COR-L47 (cell line): ENCODE data around the gene HOXD9.

Experiments
- DNase-seq: peaks from one replicate; lab custom pipeline; 2025; lab: John Stamatoyannopoulos, UW

Gene HOXD9

DNA sequence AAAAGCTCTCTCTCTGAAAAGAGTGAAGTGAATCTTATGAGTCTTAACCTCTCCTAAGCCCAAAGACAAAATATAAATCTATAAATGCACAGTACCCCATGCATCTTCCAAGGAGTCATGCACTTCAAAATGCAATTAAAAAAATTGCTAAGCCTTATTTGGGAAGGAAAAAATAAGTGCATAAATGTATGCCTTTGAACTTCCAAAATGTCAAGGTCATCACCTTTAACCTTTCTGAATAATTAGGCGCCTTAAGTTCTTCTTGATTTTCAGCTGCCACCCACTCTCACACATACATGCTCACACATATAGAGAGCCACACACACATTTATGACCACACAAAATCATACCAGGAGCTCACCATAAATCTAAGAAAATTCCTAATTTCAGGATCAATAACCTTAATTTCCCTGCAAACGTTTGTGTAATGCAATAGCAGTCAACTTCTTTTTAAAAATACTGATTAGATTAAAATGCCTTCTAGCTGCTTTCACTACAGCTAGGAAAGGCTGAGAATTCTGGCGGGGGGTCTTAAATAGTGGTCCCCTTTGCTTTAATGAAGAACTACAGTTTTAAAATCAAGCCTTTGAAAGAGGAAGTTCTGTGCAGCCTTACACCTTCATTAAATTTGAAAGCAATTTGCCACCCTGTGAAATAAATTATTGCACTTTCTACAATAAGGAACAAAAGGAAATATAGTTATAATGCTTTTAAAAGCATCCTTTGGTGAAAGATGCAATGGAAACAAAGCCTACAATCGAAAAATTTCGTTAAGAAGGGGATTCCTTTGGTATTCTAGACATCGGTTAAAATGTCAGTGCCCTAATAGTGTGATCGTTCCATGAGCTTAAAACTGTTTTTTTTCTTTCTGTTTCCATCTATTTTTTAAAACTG is 11.9 kb upstream of the HOXD9 start:
- DNase-seq: no peak

GRCh38 chr2:176111309-176111663 is 11.2 kb upstream of the HOXD9 start:
- no peak for DNase-seq

DNA sequence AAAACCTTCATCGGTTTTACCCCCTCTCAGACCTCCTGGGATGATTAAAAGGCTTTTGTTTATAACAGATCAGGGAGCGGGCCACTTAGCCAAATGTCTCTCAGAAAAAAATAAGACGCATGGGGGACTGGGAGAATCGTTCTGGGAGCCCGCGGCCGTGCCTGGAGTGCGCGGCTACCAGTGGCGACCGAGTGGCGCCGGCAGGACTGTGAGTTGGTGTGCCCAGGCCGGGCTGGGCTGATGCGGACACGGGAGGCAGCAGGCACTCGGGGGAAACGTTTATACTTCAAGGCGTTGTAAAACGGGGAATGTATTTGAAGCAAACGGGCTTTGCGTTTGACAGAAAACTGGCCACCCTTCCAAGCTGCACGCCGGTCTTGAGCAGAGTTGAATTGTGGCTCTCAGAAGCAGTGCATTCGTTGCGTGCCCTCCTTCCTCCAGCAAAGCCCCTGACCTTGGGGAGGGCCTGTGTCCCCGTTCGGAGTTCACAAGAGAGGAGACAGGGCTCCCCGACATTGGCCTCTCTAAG is 10.6 kb upstream of the HOXD9 start:
- DNase-seq: no peak

DNA sequence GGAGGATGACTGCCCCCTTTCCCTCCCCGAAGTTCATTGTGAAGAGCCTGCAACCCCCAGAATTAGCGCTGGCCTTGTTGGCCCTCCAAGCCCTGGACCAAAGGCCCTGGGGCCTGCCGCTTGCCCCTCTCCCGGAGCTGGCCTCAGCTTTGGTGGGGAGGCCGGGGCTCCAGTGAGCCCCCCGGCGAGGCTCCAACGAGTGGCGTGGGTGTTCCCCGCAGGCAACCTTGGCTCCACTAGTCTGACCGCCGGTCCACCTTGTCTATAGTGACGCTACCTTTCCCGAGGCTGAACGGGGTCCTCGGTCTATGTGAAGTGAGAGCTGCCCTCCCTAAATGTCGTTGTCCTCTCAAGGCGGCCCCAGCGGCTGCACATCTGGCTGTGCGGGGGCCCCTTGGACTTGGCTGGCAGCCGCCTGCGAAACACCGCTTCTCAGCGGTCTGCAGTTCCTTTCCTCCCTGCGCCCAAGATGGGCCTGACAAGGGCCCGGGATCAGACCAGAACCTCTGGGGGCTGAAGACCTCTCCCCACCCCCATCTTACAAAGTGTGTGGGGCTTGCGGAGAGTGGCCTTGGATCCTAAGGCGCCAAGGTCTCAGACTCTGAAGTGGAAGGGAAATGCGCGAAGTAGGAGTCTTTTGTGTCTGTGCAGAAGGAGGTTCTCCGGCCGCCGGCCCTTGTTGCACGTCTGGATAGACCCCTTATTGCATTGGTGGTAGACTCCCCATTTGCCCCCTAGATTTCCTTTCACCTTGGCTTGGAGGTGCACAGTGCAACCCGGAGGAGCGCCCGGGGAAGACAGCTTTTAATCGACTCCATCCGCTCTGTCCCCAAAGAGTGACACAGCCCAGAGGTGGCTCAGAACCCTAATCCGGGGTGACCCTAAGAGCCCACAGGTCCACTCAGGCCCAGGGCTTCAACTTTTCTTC is 9.9 kb upstream of the HOXD9 start:
- no peak for DNase-seq

DNA sequence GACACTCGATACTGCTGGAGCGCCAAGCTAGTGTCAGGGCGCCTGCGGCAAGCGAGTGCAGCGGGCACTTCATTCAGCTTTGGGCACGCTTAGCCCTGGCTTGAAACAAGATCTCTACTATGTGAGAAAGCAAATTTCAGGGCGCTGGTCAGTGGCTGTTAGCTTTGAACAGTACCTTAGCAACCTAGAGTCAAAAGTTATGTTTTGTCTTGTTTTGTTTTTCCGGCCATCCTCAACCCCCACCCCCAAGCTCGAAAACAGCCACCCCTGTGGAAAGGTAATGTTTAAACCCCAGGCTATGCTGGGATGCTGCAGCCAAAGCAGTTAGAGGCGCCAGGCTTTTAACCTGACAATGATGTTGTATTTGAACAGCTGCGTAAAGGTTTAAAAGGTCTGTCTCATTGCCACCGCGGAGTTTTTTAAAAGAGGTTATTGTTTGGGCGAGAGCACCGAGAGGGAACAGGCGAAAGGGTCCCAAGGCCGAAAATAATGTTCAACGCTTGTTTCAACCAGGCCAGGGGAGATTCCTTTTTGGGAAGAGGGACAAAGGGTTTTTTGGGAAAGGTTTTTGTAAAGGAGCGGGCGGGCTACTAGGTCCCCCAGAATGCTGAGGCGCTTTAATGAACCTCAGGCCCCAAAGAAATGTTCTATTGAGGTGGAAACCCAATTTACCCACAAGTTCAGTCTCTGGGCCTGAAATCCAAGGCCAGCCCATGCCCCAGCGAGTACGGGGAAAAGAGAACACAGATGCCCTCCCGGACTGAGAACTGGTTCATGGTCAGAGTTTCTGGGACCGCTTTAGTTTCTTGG is 8.2 kb upstream of the HOXD9 start:
- peak; percentile 83 for DNase-seq

DNA sequence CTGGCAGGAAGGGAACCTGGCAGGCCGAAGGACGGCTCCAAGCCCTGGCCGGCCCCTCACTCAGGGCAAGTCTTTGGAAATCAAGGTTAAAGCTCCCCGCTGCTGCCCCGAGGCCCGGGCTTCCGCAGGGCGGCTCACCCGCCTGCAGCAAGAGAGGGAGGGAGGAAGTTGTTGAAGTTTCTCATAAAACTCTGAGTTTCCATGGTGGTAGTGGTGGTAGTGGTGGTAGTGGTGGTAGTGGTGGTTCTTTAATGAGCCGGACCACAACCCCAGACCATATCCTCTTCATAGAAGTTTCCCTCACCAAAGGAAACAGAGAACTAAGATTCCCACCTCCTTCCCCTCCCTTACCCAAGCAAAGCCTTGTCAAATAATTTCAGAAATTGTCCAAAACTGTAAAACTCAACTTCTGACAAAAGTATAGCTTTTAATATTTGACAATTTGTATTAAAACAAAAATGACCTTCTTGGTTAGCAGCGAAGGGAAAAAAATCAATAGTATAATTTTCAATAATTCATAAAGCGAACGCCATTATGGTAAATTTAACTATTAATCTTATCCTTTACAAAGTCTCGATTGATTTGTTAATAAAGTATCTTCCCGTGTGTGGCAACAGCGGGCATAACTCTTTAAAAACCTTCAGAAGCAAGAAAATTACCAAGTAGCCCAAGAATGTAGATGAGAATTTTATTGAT is 7.4 kb upstream of the HOXD9 start:
- DNase-seq: no peak

DNA sequence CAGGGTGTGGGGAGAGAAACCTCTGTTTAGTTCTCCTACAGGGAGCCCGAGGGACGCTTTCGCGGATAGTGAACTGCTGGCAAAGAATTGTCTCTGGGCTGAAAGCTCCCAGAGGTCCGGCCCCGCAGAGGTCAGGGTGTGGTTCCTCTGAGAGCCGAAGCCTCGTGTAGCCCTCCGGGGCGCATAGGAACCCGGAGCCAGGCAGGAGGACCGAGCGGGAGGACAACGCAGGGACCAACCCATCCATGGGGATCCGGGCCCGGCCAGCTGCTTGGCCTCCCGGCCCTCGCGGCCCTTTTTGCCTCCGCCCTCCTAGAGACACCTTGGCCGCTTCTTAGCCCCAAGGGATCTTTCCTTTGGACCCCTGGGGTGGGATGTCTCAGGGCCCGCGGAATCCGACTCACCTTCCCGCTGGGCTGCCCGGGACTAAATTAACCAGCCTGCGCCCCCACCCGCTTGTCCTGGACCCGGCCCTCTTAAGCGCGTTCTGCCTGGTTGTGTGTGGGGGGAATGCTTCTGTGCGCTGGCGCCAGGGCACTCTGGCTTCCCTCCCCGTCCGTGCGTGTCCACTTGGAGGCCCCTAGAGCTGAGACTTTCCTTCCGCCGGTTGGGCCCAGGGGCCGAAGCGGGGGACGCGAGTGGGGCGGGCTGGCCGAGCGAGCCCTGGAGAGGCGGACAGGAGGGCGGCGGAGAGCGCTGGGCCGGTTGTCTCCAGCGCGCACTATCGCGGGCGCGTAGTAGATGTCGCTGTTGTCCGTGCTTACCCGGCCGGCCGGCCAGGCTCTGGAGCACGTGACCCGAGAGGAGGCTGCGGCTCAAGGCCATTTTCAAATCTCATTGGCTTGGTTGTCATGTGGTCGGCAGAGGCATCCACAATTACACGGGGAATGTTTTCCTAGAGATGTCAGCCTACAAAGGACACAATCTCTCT is 6.4 kb upstream of the HOXD9 start, which contains the start of gene HOXD10:
Gene HOXD10 (plus strand): TSS at position 896 of the 931 bp plus-strand sequence. CDS start 56 bp downstream, outside the sequence.
- DNase-seq: no peak

- no peak for DNase-seq
Measured at GRCh38 chr2:176117162-176117822, 5.2 kb upstream of the HOXD9 start.

DNA sequence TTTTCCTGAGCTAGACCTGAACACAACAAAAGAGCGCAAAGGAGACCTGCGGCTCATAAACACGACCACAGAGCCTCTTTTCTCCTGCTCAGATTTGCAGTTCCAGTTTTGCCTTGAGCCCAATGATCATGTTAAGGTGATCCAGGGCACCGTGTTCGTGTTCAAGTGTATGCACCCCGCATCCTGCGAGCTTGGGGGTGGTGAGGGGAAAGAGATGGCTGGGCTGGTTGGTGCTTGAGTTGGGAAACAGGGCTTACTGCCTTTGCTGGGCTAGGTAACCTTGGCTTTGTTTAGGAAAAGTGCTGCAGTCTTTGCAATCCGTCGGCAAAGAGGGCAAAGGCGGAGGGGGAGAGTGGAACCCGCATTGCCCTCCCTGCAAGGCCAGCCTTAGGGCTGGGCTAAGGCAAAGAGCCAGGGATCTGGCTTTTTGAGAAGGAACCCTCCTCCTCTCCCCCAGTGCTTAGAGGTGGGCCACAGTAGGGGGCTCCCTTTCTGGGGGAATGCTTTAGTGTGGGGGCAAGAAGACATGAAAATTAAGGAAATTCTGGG is 4.6 kb upstream of the HOXD9 start:
- no peak for DNase-seq

DNA sequence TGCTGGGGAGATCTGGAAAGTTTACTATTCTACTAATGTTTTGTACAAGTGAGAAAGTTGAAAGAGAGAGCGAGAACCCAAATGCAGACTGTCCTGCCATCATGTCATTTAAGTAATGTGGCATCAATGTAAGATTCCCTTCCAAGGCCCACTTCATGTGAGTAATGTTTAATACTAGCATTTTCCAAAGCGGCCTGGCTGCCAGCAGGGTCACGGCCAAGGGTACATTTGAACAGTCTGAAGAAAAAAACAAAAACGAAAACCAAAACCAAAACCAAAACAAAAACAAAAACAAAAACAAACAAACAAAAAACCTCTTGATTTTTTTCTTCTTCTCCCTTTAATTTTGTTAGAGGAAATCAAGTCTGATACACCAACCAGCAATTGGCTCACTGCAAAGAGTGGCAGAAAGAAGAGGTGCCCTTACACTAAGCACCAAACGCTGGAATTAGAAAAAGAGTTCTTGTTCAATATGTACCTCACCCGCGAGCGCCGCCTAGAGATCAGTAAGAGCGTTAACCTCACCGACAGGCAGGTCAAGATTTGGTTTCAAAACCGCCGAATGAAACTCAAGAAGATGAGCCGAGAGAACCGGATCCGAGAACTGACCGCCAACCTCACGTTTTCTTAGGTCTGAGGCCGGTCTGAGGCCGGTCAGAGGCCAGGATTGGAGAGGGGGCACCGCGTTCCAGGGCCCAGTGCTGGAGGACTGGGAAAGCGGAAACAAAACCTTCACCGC is 3.7 kb upstream of the HOXD9 start:
- no peak for DNase-seq

GRCh38 chr2:176120364-176121189 is 1.9 kb upstream of the HOXD9 start:
- no peak for DNase-seq

DNA sequence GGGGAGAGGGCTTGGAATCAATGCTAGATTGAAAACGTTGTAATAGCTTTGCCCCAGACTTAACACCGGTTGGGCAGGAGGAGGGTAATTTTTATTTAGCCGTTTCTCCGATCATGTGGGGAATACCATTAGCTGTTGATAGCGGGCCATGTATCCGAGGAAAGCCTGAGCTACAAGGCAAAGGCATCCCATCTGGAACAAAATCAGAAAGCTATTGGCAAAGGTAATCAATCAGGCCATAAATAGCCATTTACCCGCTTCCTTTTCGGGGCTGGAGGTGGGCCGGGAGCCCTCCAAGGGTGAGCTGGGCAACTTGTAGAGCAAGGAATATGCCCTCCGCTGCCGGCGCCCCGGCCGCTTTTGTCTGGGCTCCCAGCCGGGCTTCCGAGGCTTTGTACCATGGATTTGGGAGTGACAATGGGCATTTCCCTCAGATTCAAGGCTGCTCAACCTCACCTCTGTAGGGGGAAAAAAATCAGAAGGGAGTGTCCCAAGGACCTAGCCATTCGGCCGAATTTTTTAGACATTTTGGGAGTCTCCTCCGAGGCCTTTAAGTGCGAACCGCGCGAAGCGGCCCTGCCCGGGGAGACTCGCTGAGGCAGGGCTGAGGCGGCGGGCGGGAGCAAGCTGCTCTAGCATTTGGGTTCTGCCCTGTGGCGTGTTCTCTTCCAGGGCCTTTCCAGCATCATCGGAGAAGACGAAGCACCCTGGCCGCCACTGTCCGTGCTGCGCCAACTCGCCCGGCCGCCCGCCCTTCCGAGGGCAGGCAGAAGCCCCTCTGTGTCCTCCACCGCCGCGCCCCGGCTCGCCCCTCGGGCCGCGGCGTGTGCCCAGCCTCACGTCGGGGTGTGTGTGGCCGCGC is 1.1 kb upstream of the HOXD9 start:
- DNase-seq: no peak

DNA sequence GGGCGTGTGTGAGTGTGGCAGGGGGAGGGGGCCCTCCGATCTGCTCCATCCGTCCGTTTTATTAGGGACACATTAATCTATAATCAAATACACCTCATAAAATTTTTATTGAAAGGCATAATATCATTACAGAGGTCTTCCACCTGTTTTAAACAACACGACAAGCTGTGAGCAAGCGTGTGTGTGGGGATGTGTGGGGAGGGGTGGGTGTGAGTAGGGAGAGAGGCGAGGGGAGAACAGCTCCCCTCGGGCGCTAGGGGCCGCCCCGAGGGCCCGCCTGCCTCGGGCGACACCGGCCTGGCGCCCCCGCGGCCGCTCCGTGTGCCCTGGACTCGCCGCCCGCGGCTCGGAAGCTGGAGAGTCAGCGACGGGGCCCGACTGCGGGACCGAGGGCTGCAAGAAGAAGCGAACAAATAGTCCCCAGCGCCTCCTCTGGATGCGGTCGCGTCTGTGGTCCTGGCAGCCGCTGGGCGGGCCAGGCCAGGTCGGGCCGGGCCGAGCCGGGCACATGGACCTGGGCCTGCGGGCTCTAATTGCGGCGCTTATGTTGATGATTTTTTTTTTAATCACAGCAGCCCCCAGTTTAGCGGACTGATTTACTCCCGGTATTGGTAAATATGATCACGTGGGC is 352 bp upstream of the HOXD9 start:
- no peak for DNase-seq

DNA sequence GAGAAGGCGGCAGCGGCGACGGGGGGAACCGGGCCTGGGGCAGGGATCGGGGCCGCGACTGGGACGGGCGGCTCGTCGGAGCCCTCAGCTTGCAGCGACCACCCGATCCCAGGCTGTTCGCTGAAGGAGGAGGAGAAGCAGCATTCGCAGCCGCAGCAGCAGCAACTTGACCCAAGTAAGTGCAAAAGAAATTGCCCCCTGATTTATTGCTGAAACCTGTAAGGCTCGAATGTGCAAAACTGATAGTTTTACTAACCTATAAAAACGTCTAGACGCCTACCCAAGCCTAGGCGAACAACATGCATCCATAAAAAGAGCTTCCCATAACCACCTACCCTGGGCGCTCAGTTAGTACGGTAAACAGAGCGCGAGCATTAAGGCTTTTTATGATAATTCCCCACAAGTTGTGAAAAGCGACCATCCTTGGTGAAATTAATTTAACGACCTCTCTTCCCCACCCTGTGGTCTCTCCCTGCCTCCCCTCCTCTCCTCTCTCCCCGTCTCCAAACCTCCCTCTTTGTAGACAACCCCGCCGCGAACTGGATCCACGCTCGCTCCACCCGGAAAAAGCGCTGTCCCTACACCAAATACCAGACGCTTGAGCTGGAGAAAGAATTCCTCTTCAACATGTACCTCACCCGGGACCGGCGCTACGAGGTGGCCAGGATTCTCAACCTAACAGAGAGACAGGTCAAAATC is 1.0 kb downstream of the HOXD9 start:
- no peak for DNase-seq
